ENCODE results near the gene FBXO15.

The FBXO15 gene

GRCh38 chr18:74068296-74068695, 79.3 kb downstream of the FBXO15 start:
- no peak for DNase-seq (ENCODE audit: low read depth, low spot score)
- H3K27ac ChIP-seq: no peak overlapping the region

- H3K27ac ChIP-seq: no peak overlapping the region
- no peak for DNase-seq (ENCODE audit: low read depth, low spot score)
Measured at GRCh38 chr18:74066018-74066417, 81.6 kb downstream of the FBXO15 start.

GRCh38 chr18:74065366-74065765, 82.3 kb downstream of the FBXO15 start:
- DNase-seq (ENCODE audit: low read depth, low spot score): no peak
- H3K27ac ChIP-seq: no peak overlapping the region

GRCh38 chr18:74064510-74064909, 83.1 kb downstream of the FBXO15 start:
- DNase-seq (ENCODE audit: low read depth, low spot score): no peak
- H3K27ac ChIP-seq: no peak overlapping the region

- DNase-seq (ENCODE audit: low read depth, low spot score): no peak
- no peak overlapping the region for H3K27ac ChIP-seq
Measured at GRCh38 chr18:74063557-74063956, 84.1 kb downstream of the FBXO15 start.

GRCh38 chr18:74063023-74063422, 84.6 kb downstream of the FBXO15 start:
- H3K27ac ChIP-seq: no peak overlapping the region
- DNase-seq (ENCODE audit: low read depth, low spot score): no peak

- no peak for DNase-seq (ENCODE audit: low read depth, low spot score)
Measured at GRCh38 chr18:74062037-74062436, 85.6 kb downstream of the FBXO15 start.

GRCh38 chr18:74060579-74060978, 87.1 kb downstream of the FBXO15 start:
- H3K27ac ChIP-seq: no peak overlapping the region
- DNase-seq (ENCODE audit: low read depth, low spot score): no peak

More at GRCh38 chr18:74062037-74062436, 85.6 kb downstream of the FBXO15 start:
- no peak overlapping the region for H3K27ac ChIP-seq

- DNase-seq (ENCODE audit: low read depth, low spot score): no peak
- H3K27ac ChIP-seq: no peak overlapping the region
Measured at GRCh38 chr18:74050807-74051206, 96.8 kb downstream of the FBXO15 start.

- H3K27ac ChIP-seq: no peak overlapping the region
- no peak for DNase-seq (ENCODE audit: low read depth, low spot score)
Measured at GRCh38 chr18:74040459-74041332, 106.9 kb downstream of the FBXO15 start.

- no peak for DNase-seq (ENCODE audit: low read depth, low spot score)
- no peak overlapping the region for H3K27ac ChIP-seq
Measured at GRCh38 chr18:74040008-74040407, 107.6 kb downstream of the FBXO15 start.

GRCh38 chr18:74029161-74029560, 118.5 kb downstream of the FBXO15 start:
- no peak overlapping the region for H3K27ac ChIP-seq
- DNase-seq (ENCODE audit: low read depth, low spot score): no peak
